GM12878 (cell line): Measurements from ENCODE around the gene PIM2. TPM values are rescaled to one million over a fixed set of nuclear protein-coding genes. Genes with fewer than 3 reads are reported as not detected.

Experiments used
- EP300 ChIP-seq, 2 experiments: fragments of 150-350 bp in 1 of 2; IDR thresholded peaks; 2 replicates each; pipeline ENCODE4 v1.6.1; 2011 to 2012; ENCODE audit warnings: low read depth in 2 of 2, low read length in 2 of 2, borderline replicate concordance in 1 of 2, improper control_type of control experiment in 1 of 2, inconsistent platforms in 1 of 2; ENCODE audit not compliant: control insufficient read depth in 1 of 2
- MTA3 ChIP-seq: IDR thresholded peaks from 2 replicates; pipeline ENCODE4 v1.6.1; 2012; ENCODE audit warnings: low read length, inconsistent platforms, borderline replicate concordance
- POLR2AphosphoS5 ChIP-seq: IDR thresholded peaks from 2 replicates; pipeline ENCODE4 v1.6.1; 2011; ENCODE audit warnings: mild to moderate bottlenecking, low read length, inconsistent platforms
- RAD51 ChIP-seq: fragments of 450-650 bp; IDR thresholded peaks from 2 replicates; pipeline ENCODE4 v1.6.1; 2016; ENCODE audit warnings: moderate library complexity, mild to moderate bottlenecking, inconsistent platforms
- STAT3 ChIP-seq: IDR thresholded peaks from 2 replicates; pipeline ENCODE4 v1.6.1; 2011; ENCODE audit warnings: low read depth, low read length, improper control_type of control experiment
- TARDBP ChIP-seq: IDR thresholded peaks from 2 replicates; pipeline ENCODE4 v1.6.1; 2016; ENCODE audit warnings: borderline replicate concordance
- YY1 ChIP-seq: IDR thresholded peaks from 2 replicates; pipeline ENCODE4 v1.6.1; 2011; ENCODE audit warnings: low read depth, mild to moderate bottlenecking, low read length
- ZNF207 ChIP-seq: fragments of 450-650 bp; IDR thresholded peaks from 2 replicates; pipeline ENCODE4 v1.6.1; 2014; ENCODE audit warnings: antibody characterized with exemption, mild to moderate bottlenecking, borderline replicate concordance
- ZNF217 ChIP-seq: fragments of 450-650 bp; IDR thresholded peaks from 2 replicates; pipeline ENCODE4 v1.6.1; 2017; ENCODE audit warnings: antibody characterized with exemption, mild to moderate bottlenecking
- ZNF274 ChIP-seq: IDR thresholded peaks from one replicate; pipeline ENCODE4 v1.8.0; 2011; ENCODE audit not compliant: insufficient read length, insufficient read depth
- polyA plus RNA-seq, 11 experiments: library from polyadenylated mRNA; depleted of rRNA in 4 of 11; unstranded in 6 of 11; stranded (reverse) in 5 of 11; fragments of >200 nt; fragmentation: Nextera tagmentation in 4 of 11; fragmentation: Illumina TruSeq in 1 of 11; extraction: Ambion mirVana in 4 of 11; extraction: Trizol in 1 of 11; gene quantifications; 1 replicate in 1 of 11; 2 replicates in 10 of 11; pipeline versions ENCODE4 v1.2.1 to v1.2.3, GENCODE V29; 2011 to 2016; ENCODE audit warnings: inconsistent platforms in 2 of 11, missing spikeins in 2 of 11, low read depth in 1 of 11
- total RNA-seq, 4 experiments: library from RNA; depleted of rRNA in 3 of 4; stranded (reverse); fragments of >200 nt in 3 of 4; fragmentation: Illumina TruSeq in 1 of 4; extraction: Trizol in 1 of 4; gene quantifications; 2 replicates each; pipeline versions ENCODE4 v1.2.1 to v1.2.3, GENCODE V29; 2013 to 2021
- TF ChIP-seq, protein P1 (sequence below): IDR thresholded peaks from 2 replicates; pipeline ENCODE4 v1.6.1; 2011; ENCODE audit warnings: borderline replicate concordance, low read depth, mild to moderate bottlenecking, moderate library complexity, low read length; ENCODE audit not compliant: insufficient read depth, poor library complexity, severe bottlenecking
- TF ChIP-seq, protein P2 (sequence below): fragments of 450-650 bp; conservative IDR thresholded peaks from 2 replicates; pipeline ENCODE4 v1.6.1; 2017; ENCODE audit warnings: mild to moderate bottlenecking, moderate library complexity
- TF ChIP-seq, protein P3 (sequence below), 3 experiments: IDR thresholded peaks in 2 of 3; conservative IDR thresholded peaks in 1 of 3; 2 replicates each; pipeline ENCODE4 v1.5.1; 2011; ENCODE audit warnings: low read depth in 3 of 3, low read length in 3 of 3, mild to moderate bottlenecking in 3 of 3, control low read depth in 2 of 3, moderate library complexity in 2 of 3, inconsistent platforms in 1 of 3, mixed read lengths in 1 of 3; ENCODE audit not compliant: control insufficient read depth in 2 of 3, insufficient read depth in 1 of 3; ENCODE audit errors: extremely low read depth in 1 of 3
- TF ChIP-seq, protein P4 (sequence below): fragments of 450-650 bp; formaldehyde crosslinking; IDR thresholded peaks from 2 replicates; pipeline ENCODE4 v1.4.0; 2022; ENCODE audit warnings: mild to moderate bottlenecking, moderate library complexity
- TF ChIP-seq, protein P5 (sequence below): fragments of 450-650 bp; IDR thresholded peaks from 2 replicates; pipeline ENCODE4 v1.6.1; 2018; ENCODE audit warnings: borderline replicate concordance, mild to moderate bottlenecking; ENCODE audit not compliant: partially characterized antibody

PIM2 gene
- total and polyA plus RNA-seq, 10 of the 15 experiments (the other 5 are each of a cell fraction or from before 2014, with no cell fraction given) = 19.2 to 96.8 (median 32.3) TPM

DNA sequence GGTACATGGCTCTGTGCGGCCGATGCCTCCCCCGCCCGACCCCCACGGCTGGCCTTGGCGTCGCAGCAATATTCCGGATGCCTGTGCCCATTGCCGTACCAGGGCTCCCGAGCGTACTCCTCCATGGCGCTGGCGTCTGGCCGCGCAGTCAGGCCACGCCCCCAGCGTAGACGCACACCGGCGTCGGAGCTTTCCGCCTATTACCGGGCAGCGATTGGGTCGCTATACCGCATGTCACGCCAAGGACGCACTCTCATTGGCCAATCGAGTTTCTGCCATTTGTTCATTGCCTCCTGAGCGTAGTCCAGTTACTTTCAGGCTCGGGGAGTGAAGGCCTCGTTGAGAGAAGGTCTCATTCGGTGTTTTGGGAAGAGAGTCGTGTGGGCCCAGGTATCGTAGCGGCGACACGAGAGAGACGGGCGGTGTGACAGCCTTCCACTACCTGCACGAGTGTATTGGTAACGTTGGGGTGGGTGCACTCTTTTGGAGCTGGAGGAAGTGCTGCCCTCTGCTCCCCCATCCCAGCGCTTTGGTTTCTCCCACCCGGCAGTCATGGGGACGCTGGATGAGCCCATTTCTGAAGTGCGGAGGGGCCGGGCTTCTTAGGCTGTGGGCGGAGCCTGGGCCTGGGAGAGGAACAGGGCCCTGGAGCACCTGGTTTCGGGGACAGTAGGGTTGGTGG lies 21.1 kb downstream of the PIM2 start, which contains the start of the genes PQBP1 and TIMM17B (continued):
- TF ChIP-seq, protein P1, sequence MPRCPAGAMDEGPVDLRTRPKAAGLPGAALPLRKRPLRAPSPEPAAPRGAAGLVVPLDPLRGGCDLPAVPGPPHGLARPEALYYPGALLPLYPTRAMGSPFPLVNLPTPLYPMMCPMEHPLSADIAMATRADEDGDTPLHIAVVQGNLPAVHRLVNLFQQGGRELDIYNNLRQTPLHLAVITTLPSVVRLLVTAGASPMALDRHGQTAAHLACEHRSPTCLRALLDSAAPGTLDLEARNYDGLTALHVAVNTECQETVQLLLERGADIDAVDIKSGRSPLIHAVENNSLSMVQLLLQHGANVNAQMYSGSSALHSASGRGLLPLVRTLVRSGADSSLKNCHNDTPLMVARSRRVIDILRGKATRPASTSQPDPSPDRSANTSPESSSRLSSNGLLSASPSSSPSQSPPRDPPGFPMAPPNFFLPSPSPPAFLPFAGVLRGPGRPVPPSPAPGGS = no peak
- TF ChIP-seq RAD51 (no peak), YY1 (peak; percentile 76), ZNF217 (no peak), EP300 (IDR thresholded peaks at IDR 0.05; ENCODE audit: borderline replicate concordance in 1 of 2, control insufficient read depth in 1 of 2, low read depth in 2 of 2, low read length in 2 of 2) (no peak), ZNF274 (no peak), STAT3 (no peak), TARDBP (no peak), ZNF207 (0 out of 2 replicates have a peak, but pooled peaks have one; percentile 31), POLR2AphosphoS5 (peak; percentile 92), MTA3 (no peak)
- TF ChIP-seq, protein P2, sequence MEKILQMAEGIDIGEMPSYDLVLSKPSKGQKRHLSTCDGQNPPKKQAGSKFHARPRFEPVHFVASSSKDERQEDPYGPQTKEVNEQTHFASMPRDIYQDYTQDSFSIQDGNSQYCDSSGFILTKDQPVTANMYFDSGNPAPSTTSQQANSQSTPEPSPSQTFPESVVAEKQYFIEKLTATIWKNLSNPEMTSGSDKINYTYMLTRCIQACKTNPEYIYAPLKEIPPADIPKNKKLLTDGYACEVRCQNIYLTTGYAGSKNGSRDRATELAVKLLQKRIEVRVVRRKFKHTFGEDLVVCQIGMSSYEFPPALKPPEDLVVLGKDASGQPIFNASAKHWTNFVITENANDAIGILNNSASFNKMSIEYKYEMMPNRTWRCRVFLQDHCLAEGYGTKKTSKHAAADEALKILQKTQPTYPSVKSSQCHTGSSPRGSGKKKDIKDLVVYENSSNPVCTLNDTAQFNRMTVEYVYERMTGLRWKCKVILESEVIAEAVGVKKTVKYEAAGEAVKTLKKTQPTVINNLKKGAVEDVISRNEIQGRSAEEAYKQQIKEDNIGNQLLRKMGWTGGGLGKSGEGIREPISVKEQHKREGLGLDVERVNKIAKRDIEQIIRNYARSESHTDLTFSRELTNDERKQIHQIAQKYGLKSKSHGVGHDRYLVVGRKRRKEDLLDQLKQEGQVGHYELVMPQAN = no peak; the same call in 1 of the 2 replicates
- TF ChIP-seq, protein P3, sequence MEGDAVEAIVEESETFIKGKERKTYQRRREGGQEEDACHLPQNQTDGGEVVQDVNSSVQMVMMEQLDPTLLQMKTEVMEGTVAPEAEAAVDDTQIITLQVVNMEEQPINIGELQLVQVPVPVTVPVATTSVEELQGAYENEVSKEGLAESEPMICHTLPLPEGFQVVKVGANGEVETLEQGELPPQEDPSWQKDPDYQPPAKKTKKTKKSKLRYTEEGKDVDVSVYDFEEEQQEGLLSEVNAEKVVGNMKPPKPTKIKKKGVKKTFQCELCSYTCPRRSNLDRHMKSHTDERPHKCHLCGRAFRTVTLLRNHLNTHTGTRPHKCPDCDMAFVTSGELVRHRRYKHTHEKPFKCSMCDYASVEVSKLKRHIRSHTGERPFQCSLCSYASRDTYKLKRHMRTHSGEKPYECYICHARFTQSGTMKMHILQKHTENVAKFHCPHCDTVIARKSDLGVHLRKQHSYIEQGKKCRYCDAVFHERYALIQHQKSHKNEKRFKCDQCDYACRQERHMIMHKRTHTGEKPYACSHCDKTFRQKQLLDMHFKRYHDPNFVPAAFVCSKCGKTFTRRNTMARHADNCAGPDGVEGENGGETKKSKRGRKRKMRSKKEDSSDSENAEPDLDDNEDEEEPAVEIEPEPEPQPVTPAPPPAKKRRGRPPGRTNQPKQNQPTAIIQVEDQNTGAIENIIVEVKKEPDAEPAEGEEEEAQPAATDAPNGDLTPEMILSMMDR (IDR thresholded peaks at IDR 0.05 in 2 of 3, conservative IDR thresholded peaks at IDR 0.05 in 1 of 3; ENCODE audit: control insufficient read depth in 2 of 3, extremely low read depth in 1 of 3, insufficient read depth in 1 of 3, low read depth in 3 of 3, low read length in 3 of 3) = no peak
- TF ChIP-seq, protein P4, sequence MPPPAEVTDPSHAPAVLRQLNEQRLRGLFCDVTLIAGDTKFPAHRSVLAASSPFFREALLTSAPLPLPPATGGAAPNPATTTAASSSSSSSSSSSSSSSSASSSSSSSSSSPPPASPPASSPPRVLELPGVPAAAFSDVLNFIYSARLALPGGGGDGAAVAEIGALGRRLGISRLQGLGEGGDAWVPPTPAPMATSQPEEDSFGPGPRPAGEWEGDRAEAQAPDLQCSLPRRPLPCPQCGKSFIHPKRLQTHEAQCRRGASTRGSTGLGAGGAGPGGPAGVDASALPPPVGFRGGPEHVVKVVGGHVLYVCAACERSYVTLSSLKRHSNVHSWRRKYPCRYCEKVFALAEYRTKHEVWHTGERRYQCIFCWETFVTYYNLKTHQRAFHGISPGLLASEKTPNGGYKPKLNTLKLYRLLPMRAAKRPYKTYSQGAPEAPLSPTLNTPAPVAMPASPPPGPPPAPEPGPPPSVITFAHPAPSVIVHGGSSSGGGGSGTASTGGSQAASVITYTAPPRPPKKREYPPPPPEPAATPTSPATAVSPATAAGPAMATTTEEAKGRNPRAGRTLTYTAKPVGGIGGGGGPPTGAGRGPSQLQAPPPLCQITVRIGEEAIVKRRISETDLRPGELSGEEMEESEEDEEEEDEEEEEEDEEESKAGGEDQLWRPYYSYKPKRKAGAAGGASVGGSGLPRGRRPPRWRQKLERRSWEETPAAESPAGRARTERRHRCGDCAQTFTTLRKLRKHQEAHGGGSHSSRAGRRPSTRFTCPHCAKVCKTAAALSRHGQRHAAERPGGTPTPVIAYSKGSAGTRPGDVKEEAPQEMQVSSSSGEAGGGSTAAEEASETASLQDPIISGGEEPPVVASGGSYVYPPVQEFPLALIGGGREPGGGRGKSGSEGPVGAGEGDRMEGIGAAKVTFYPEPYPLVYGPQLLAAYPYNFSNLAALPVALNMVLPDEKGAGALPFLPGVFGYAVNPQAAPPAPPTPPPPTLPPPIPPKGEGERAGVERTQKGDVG (CRISPR knock-in tag) = no peak
- TF ChIP-seq, protein P5, sequence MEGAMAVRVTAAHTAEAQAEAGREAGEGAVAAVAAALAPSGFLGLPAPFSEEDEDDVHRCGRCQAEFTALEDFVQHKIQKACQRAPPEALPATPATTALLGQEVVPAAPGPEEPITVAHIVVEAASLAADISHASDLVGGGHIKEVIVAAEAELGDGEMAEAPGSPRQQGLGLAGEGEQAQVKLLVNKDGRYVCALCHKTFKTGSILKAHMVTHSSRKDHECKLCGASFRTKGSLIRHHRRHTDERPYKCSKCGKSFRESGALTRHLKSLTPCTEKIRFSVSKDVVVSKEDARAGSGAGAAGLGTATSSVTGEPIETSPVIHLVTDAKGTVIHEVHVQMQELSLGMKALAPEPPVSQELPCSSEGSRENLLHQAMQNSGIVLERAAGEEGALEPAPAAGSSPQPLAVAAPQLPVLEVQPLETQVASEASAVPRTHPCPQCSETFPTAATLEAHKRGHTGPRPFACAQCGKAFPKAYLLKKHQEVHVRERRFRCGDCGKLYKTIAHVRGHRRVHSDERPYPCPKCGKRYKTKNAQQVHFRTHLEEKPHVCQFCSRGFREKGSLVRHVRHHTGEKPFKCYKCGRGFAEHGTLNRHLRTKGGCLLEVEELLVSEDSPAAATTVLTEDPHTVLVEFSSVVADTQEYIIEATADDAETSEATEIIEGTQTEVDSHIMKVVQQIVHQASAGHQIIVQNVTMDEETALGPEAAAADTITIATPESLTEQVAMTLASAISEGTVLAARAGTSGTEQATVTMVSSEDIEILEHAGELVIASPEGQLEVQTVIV = peak; percentile 51
